ENCODE data around the gene BLTP3A.

- no peak for TF ChIP-seq EP300 (IDR thresholded peaks at IDR 0.05; ENCODE audit: borderline replicate concordance)
- no peak for TF ChIP-seq REST (IDR thresholded peaks at IDR 0.05; ENCODE audit: low read depth)
- TF ChIP-seq CEBPB (IDR thresholded peaks at IDR 0.05): no peak
- no peak for TF ChIP-seq ZBTB7A (IDR thresholded peaks at IDR 0.05; ENCODE audit: low read depth)
- TF ChIP-seq YY1 (IDR thresholded peaks at IDR 0.05; ENCODE audit: low read depth): no peak
- no peak for TF ChIP-seq MAX (IDR thresholded peaks at IDR 0.05)
- no peak for TF ChIP-seq RAD21 (IDR thresholded peaks at IDR 0.05; ENCODE audit: low read depth)
These were observed 31.8 kb upstream of the BLTP3A start for GRCh38 chr6:34760108-34760507.

Data from Ishikawa (cell line).